ENCODE results near the gene DTHD1.

Gene DTHD1

DNA sequence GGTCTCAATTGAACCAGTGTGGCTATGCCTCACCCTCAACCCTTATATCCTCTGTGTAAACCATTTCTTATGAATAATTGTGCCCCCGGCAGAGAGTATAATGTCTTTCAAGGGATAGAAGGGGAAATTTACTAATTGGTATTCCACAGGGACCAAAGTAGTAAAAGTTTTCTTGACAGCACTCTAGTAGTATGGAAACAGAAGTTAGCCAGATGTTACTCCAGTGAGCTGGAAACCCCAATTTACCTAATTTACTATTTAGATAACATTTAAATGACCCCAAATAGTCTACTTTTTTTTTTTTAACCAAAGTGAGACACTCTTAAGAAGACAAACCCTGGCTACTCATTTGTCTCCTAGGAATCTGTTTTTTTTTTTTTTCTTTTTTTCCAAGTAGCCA is 32.3 kb downstream of the DTHD1 start:
- no peak for DNase-seq (ENCODE audit: low read depth, low spot score)

- DNase-seq (ENCODE audit: low read depth, low spot score): no peak
Observed at GRCh38 chr4:36316607-36317006, 35.2 kb downstream of the DTHD1 start.

- no peak for DNase-seq (ENCODE audit: low read depth, low spot score)
Observed at GRCh38 chr4:36317721-36318120, 36.3 kb downstream of the DTHD1 start.

- DNase-seq (ENCODE audit: low read depth, low spot score): no peak
Observed at GRCh38 chr4:36320117-36320896, 38.9 kb downstream of the DTHD1 start.

DNA sequence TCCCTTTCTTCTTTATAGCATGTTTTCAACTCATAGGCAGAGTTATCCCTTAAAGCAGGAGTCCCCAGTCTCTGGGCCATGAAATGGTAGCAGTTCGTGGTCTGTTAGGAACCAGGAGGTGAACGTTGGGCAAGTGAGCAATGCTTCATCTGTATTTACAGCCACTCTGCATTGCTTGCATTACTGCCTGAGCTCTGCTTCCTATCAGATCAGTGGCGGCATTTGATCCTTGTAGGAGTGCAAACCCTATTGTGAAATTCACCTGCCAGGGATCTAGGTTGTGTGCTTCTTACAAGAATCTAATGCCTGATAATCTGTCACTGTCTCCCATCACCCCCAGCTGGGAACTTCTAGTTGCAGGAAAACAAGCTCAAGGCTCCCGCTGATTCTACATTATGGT is 39.8 kb downstream of the DTHD1 start:
- no peak for DNase-seq (ENCODE audit: low read depth, low spot score)

DNA sequence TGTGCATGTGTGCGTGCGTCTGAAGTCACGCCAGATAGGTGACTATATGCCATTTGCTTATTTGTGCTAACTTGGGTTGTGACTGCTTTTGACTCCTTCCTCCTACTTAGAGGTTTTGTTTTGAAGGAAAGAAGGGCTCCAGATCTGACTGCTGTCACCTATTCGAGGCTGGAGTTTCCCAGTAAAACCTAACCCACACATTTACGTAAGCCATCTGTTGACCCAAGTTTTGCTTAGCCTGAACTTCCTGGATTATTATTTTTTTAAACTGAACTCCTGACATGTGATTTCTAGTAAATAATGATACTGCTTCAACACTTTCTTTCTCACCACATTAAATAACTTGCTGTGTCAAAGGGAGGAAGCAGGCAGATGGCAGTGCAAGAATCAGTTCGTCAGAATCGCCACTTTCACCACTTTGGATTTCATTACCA is 41.5 kb downstream of the DTHD1 start:
- no peak for DNase-seq (ENCODE audit: low read depth, low spot score)

- no peak for DNase-seq (ENCODE audit: low read depth, low spot score)
Observed at GRCh38 chr4:36323816-36324419, 42.5 kb downstream of the DTHD1 start.

GRCh38 chr4:36324808-36325207 is 43.4 kb downstream of the DTHD1 start:
- no peak for DNase-seq (ENCODE audit: low read depth, low spot score)

- DNase-seq (ENCODE audit: low read depth, low spot score): no peak
Observed at GRCh38 chr4:36325499-36325898, 44.1 kb downstream of the DTHD1 start.

DNA sequence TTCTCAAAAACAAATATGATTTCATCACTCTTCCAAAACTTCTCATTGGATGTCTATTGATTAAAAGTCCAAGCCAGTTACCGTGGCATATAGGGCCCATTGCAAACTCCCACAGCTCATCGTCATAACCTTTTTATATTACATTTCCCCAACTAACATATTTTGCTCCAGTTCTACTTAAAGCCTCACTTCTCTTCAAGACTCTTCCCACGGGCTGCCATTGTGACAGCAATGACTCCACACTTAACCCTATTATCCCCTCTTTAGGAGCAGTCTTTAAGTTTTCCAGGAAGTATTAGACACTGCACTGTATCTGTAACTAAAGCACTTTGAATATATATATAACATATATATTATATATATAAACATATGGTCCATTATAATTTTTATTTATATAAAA is 44.5 kb downstream of the DTHD1 start:
- DNase-seq (ENCODE audit: low read depth, low spot score): no peak

GRCh38 chr4:36326476-36327029 is 45.1 kb downstream of the DTHD1 start:
- no peak for DNase-seq (ENCODE audit: low read depth, low spot score)

- DNase-seq (ENCODE audit: low read depth, low spot score): no peak
Observed at GRCh38 chr4:36327400-36327799, 46.0 kb downstream of the DTHD1 start.

GRCh38 chr4:36328130-36328529 is 46.7 kb downstream of the DTHD1 start:
- no peak for DNase-seq (ENCODE audit: low read depth, low spot score)

GRCh38 chr4:36329228-36329627 is 47.8 kb downstream of the DTHD1 start:
- no peak for DNase-seq (ENCODE audit: low read depth, low spot score)

DNA sequence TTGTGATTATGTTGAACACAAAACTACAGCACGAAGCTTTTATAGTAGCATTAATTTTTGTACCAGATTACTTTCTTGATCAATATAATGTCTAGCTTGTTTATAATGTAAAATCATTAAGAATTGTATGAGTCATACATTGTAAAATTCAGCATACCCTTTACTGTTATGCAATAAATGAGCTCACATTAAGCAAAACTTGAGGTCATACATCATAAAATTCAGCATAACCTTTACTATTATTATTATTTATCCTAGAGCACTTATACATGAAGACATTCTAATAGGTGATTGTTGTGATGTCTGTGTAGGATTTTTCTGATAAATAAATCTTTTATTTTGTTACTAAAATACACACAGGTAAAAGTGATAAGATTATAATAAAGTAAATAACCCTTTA is 49.4 kb downstream of the DTHD1 start:
- DNase-seq (ENCODE audit: low read depth, low spot score): no peak

GRCh38 chr4:36332023-36332781 is 50.8 kb downstream of the DTHD1 start:
- DNase-seq (ENCODE audit: low read depth, low spot score): no peak

DNA sequence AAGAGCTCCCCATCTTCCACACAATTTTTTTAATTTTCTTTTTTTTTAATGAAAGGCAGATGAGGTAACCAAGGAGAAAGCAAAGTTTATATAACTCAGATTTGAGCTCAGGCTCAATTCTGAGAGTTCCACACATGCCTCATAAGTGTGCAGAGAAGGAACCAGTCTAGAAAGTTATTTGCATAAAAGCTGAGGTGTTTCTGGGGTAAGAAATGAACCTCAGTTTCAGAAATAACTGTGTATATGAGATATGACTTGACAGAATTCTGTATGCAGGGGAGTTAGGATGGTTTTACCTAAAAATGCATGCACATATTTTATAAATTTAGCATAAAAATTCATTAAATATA is 51.3 kb downstream of the DTHD1 start:
- DNase-seq (ENCODE audit: low read depth, low spot score): no peak

DNA sequence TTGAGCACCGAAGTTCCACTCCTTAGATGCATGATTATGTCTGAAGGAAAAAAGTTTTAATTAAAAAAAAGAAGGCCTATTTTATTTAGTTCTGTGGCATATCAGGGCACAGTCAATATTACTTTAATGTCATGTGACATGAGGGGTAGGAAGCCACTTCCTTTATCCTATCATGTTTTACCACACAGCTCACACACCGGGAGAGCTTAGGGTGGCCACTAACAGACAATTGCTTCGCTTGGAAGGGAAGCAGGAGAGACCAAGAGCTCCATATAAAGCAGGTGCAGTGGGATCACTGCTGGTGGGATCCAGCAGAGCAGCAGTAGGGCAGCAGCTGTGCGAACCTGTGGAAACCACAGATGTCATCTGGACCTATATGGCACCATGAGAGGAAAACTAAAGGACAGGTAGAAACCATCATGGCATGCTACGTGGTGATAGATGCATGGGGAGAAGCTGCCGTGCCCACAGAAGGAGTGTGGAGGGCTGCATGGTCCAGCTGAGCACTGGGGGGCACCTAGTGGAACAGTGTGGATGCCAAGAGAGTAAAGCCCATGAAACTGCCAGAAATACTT is 52.0 kb downstream of the DTHD1 start:
- DNase-seq (ENCODE audit: low read depth, low spot score): no peak

DNA sequence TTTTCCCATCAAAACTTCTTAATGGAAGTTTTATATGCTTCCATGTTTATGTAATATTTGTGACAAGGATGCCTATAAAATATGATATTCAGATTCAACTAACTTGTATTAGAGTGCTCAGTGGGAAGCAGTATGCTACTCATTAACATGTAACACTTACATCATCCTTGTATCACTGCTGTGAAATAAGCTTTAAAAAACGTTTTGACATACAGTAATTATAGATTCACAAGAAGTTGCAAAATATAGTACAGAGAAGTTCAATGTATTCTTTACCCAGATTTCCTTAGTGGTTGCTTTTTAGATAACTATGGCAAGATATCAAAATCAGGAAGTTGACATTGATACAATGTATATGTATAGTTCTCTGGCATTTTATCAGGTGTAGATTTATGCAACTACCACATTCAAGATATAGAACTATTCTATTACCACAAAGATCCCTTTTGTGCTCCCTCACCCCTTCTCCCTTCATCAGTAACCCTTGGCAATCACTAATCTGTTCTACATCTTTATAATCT is 56.3 kb downstream of the DTHD1 start:
- no peak for DNase-seq (ENCODE audit: low read depth, low spot score)

GRCh38 chr4:36338973-36339372 is 57.6 kb downstream of the DTHD1 start:
- no peak for DNase-seq (ENCODE audit: low read depth, low spot score)

- no peak for DNase-seq (ENCODE audit: low read depth, low spot score)
Observed at GRCh38 chr4:36341936-36342335, 60.5 kb downstream of the DTHD1 start.
